Progenitor cell of endocrine pancreas (in vitro differentiated cells): ENCODE data around the gene TMEM207. TPM values are rescaled to one million over a fixed set of nuclear protein-coding genes. Genes with fewer than 3 reads are reported as not detected.

Experiments
- DNase-seq: peaks from one replicate; pipeline ENCODE4 v3.0.0; 2021; ENCODE audit warnings: low spot score; ENCODE audit not compliant: unreplicated experiment
- H3K27ac Mint-ChIP-seq: 2 replicates; pipeline ENCODE4 v1.8.0; 2021; ENCODE audit warnings: mild to moderate bottlenecking, moderate library complexity, mixed read lengths
- H3K27me3 Mint-ChIP-seq: 2 replicates; pipeline ENCODE4 v1.8.0; 2021; ENCODE audit warnings: mixed read lengths
- H3K36me3 Mint-ChIP-seq: 2 replicates; pipeline ENCODE4 v1.8.0; 2022; ENCODE audit warnings: mixed read lengths; ENCODE audit not compliant: insufficient read depth
- H3K4me1 Mint-ChIP-seq: 2 replicates; pipeline ENCODE4 v1.8.0; 2021; ENCODE audit warnings: low read depth, mixed read lengths
- H3K4me3 Mint-ChIP-seq: 2 replicates; pipeline ENCODE4 v1.8.0; 2021; ENCODE audit warnings: low read depth, mild to moderate bottlenecking, moderate library complexity, mixed read lengths
- H3K9me3 Mint-ChIP-seq: 2 replicates; pipeline ENCODE4 v1.8.0; 2021; ENCODE audit warnings: low read depth, mixed read lengths
- total RNA-seq: library from RNA; stranded (reverse); gene quantifications from 2 replicates; pipeline ENCODE4 v1.2.1, GENCODE V29; 2021
- TF ChIP-seq, protein P1 (sequence below): fragments of 200-600 bp; sonication (generic); IDR thresholded peaks from one replicate; pipeline ENCODE4 v1.5.0; 2021; ENCODE audit warnings: antibody characterized with exemption, mild to moderate bottlenecking; ENCODE audit not compliant: unreplicated experiment

Gene TMEM207
- total RNA-seq, 1 donor from 2014 or later: not detected

GRCh38 chr3:190396001-190396400, 53.7 kb downstream of the TMEM207 start:
- H3K4me3 Mint-ChIP-seq: no peak overlapping the region
- H3K36me3 Mint-ChIP-seq: no peaks in the 10 kb centered on the region
- no peak overlapping the region for H3K27ac Mint-ChIP-seq
- TF ChIP-seq, protein P1, sequence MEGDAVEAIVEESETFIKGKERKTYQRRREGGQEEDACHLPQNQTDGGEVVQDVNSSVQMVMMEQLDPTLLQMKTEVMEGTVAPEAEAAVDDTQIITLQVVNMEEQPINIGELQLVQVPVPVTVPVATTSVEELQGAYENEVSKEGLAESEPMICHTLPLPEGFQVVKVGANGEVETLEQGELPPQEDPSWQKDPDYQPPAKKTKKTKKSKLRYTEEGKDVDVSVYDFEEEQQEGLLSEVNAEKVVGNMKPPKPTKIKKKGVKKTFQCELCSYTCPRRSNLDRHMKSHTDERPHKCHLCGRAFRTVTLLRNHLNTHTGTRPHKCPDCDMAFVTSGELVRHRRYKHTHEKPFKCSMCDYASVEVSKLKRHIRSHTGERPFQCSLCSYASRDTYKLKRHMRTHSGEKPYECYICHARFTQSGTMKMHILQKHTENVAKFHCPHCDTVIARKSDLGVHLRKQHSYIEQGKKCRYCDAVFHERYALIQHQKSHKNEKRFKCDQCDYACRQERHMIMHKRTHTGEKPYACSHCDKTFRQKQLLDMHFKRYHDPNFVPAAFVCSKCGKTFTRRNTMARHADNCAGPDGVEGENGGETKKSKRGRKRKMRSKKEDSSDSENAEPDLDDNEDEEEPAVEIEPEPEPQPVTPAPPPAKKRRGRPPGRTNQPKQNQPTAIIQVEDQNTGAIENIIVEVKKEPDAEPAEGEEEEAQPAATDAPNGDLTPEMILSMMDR: no peak
- H3K4me1 Mint-ChIP-seq: peaks cover 2% of the 10 kb centered on the region
- no peak for DNase-seq
- H3K27me3 Mint-ChIP-seq: no peaks in the 10 kb centered on the region
- no peaks in the 10 kb centered on the region for H3K9me3 Mint-ChIP-seq

- H3K9me3 Mint-ChIP-seq: no peaks in the 10 kb centered on the region
- no peak overlapping the region for H3K4me3 Mint-ChIP-seq
- H3K36me3 Mint-ChIP-seq: no peaks in the 10 kb centered on the region
- H3K27me3 Mint-ChIP-seq: no peaks in the 10 kb centered on the region
- no peak overlapping the region for H3K27ac Mint-ChIP-seq
- DNase-seq: no peak
- H3K4me1 Mint-ChIP-seq: no peaks in the 10 kb centered on the region
- TF ChIP-seq, protein P1: no peak
Measured at GRCh38 chr3:190388703-190389102, 61.0 kb downstream of the TMEM207 start.

DNA sequence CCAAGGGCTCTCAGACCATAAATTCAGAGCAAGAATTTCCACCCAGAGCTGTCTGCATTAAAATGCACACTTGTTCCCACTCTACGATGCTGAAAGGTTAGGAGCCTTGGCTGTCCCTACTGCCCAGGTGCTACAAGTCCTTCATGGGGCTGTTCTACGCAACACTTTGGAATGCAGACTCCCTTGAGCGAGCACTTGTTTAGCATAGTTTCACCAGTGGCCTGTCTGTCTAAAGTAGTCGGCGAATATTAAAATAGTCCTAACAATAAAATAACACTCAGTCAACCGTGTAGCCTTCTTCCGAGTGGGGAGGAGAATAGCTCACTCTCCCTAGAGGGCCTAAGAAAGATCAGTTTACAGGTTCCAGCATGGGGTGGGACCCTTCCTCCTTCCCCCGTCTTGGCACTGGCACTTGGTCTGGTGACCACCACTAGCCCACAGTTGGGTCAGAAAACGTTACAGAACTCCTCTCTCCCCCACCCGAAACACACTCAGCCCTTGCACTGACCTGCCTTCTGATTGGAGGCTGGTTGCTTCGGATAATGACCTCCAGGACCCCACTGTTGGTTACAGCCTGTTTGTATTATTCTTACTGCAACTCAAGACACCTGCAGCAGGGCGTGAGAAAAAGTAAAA, 62.0 kb downstream of the TMEM207 start, which contains the start of gene CLDN16:
Gene CLDN16, plus strand, starts transcription at position 586 of the 636 bp plus-strand sequence. CDS start 167 bp downstream, outside the sequence.
- DNase-seq: no peak
- peak within 1 kb of the TSS; percentile 62 for H3K27ac Mint-ChIP-seq
- TF ChIP-seq, protein P1: no peak

GRCh38 chr3:190385731-190386688, 63.7 kb downstream of the TMEM207 start:
- Mint-ChIP-seq H3K27ac (peak overlapping the region; percentile 82), H3K9me3 (no peaks in the 10 kb centered on the region)

More for the DNA sequence above, 62.0 kb downstream of the TMEM207 start, which contains the start of gene CLDN16:
- H3K9me3 Mint-ChIP-seq: no peaks in the 10 kb centered on the region
- H3K36me3 Mint-ChIP-seq: no peaks in the 10 kb centered on the region
- no peaks in the 10 kb centered on the region for H3K27me3 Mint-ChIP-seq
- H3K4me1 Mint-ChIP-seq: peaks cover 1% of the 10 kb centered on the region
- H3K4me3 Mint-ChIP-seq: no peak within 1 kb of the TSS

More at GRCh38 chr3:190385731-190386688, 63.7 kb downstream of the TMEM207 start:
- Mint-ChIP-seq H3K4me3 (no peak overlapping the region), H3K27me3 (no peaks in the 10 kb centered on the region), H3K4me1 (peaks cover 13% of the 10 kb centered on the region), H3K36me3 (no peaks in the 10 kb centered on the region)
- TF ChIP-seq, protein P1: no peak
- no peak for DNase-seq
